ENCODE measurements around the gene ISG20. TPM values are rescaled to one million over a fixed set of nuclear protein-coding genes. Genes with fewer than 3 reads are reported as not detected.

ISG20 gene
- 1.3 and 4.9 TPM in 2 replicates for total RNA-seq

DNA sequence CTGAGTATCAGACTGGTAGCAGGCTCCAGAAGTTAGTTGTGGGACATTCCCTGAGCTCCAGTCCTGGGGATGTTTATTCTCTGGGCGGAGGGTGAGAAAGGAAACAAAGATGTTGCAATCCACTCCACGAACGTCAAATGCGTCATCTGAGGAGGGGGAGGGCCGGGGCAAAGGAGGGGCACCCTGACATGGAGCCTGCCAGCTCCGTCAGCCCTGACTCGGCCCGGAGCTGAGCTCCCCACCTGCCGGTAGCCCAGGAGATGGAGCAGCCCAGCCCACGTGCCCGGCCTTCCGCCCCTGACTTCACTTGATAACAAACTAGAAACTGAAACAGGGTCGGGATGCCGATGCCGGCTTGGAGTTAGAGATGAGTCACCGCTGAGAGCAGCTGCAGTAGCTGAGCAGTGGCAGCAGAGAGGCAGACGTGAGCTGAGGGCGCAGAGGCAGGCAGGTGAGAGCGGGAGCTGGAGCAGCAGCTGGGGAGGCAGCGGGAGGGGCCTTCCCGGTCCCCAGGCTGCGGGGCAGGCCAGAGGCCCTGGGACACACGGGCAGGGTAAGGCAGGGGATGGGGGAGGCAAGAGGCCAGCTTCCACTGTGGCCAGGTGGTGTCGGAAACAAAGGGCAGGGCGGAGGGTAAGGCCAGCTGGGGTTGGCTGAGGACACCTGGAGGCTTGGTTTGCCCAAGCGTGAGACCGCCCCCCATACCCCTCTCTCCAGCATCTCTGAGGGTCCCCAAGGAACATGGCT is at the start of gene ISG20:
Gene ISG20 (plus strand): TSS at position 391 of the 747 bp plus-strand sequence. CDS start 351 bp downstream, at position 742.

DNA sequence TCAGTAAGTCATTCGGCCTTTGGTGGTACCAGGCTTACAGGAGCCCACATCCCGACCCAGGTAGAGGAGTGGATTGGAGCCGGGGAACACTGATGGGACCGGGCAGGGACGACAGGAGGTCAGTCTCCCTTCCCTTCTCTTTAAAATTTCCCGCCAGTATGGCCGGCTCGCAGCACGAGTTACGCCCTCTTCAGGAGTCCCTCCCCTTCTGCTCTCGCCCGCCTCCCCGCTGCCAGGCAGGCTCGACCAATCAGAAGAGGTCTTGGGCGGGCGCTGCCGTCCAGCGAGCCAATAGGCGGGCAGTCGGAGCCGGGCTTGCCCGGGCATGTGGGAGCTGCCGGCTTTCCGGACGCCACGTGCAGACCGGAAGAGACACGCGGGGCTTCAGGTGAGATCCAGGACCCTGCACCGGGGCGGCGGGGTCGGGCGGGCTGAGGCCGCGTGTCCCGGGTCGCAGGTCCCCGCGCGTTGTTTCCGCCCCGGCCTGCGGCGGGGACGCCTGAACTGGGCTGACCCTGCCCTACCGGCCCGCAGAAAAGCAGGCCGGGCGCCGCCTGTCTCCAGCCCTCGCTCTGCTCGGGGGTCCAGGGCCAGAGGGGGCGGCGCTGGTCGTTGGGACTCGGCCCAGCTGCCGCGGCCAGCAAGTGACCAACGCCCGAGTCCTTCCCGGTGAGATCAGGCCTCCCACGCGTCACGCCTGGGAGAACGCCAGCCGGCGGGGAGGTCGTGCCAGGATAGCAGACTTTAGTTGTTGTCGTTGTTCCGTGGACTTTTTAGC is 17.6 kb upstream of the ISG20 start, which contains the start of gene AEN:
Gene AEN (plus strand): TSS at position 346 of the 778 bp plus-strand sequence. CDS start 4,870 bp downstream, outside the sequence.

Other genes starting within 250 kb of the ISG20 start
- gene MRPL46, start 171.6 kb upstream of the ISG20 start, total RNA-seq, result 16.0 and 16.1 TPM in 2 replicates
- gene MRPS11, start 171.3 kb upstream of the ISG20 start, total RNA-seq, result 41.0 and 42.4 TPM in 2 replicates
- gene DET1, start 92.3 kb upstream of the ISG20 start, total RNA-seq, result 5.2 and 5.7 TPM in 2 replicates
- 14.3 and 19.3 TPM in 2 replicates for gene AEN, start 17.7 kb upstream of the ISG20 start, total RNA-seq
- gene ACAN, start 164.4 kb downstream of the ISG20 start, total RNA-seq, result 0.16 and 0.36 TPM in 2 replicates